Measurements from ENCODE around the gene AMMECR1L. TPM values are rescaled to one million over a fixed set of nuclear protein-coding genes. Genes with fewer than 3 reads are reported as not detected.
"Not testable (repeated sequence)": the region's sequence is repeated elsewhere in the genome, so short reads cannot be mapped to it uniquely, and the experiment has no call there.

The AMMECR1L gene
- total RNA-seq (2012; rRNA removed): 13.8 and 14.7 TPM in 2 replicates

DNA sequence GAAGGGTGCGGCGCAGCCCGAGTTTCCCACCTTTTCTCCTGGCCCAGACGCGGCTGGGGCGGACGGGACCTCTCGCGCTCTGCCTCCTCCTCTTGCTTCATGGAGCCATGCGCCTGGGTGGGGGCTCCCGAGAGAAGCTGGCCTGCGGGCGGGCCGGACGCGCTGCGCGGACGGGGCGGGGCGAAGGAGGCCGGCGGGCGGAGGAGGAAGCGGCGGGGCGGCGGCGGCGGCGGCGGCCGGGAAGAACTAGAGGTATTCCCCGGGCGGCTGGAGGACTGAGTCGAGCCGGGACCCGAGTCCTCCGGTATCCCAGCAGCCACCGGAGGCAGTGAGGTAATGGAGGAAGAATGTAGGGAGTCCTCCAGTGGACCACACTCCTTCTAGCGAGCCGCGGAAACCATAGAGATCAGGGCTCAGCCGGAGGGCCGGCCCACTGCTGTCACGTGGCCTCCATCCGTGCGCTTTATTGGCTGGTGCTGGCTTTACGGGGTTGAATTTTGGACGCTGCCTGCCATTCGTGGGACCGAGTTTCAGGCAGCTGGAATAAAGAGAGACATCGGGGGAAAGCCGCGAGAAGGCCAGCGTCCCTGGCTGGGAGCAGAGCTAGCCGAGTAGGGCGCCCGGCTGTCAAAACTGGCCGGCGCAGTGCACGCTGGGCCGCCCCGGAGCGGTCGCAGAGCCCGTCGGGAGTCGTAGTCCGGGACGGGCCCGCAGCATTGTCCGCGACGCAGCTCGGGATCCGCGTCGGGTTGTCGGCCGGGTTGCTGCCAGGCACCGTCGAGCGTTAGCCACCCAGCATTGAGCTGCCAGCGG, at the start of gene AMMECR1L:
TSS of gene AMMECR1L (minus strand) at position 177 of the 813 bp plus-strand sequence. CDS start 11,722 bp downstream, outside the sequence.
- Histone ChIP-seq H3K4me1 (ENCODE audit: control insufficient read depth, insufficient read depth, low read length) (peaks cover 21% of the 10 kb centered on the region), H3K4me3 (ENCODE audit: low read length) (peak within 1 kb of the TSS; percentile 77), H3K9ac (ENCODE audit: low read depth, low read length) (peak within 1 kb of the TSS; percentile 88), H3K36me3 (ENCODE audit: insufficient read depth, low read length) (peaks cover 23% of the 10 kb centered on the region), H3K4me2 (ENCODE audit: low read length) (peak within 1 kb of the TSS; percentile 95)
- not testable (repeated sequence) for H3K9me3 ChIP-seq (replicated peaks; ENCODE audit: low read length); H3K27me3 ChIP-seq (ENCODE audit: control insufficient read depth, insufficient read depth, low read length)

DNA sequence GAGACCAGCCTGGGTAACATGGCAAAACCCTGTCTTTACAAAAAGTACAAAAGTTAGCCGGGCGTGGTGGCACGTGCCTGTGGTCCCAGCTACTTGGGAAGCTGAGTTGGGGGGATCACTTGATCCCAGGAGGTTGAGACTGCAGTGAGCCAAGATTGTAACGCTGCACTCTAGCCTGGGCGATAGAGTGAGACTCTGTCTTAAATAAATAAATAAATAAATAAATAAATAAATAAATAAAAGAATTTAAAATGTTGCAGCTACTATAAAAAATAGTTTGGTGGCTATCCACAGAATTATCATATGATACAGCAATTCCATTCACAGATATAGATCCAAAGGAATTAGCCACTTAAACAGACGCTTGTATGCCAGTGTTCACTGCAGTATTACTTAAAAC, 49.6 kb upstream of the AMMECR1L start:
- H3K4me2 ChIP-seq (ENCODE audit: low read length): no peak overlapping the region
- no peak overlapping the region for H3K4me3 ChIP-seq (ENCODE audit: low read length)
- H3K9ac ChIP-seq (ENCODE audit: low read depth, low read length): no peak overlapping the region
- no peaks in the 10 kb centered on the region for H3K27me3 ChIP-seq (ENCODE audit: control insufficient read depth, insufficient read depth, low read length)
- no peaks in the 10 kb centered on the region for H3K9me3 ChIP-seq (replicated peaks; ENCODE audit: low read length)
- H3K4me1 ChIP-seq (ENCODE audit: control insufficient read depth, insufficient read depth, low read length): peaks cover 5% of the 10 kb centered on the region
- no peaks in the 10 kb centered on the region for H3K36me3 ChIP-seq (ENCODE audit: insufficient read depth, low read length)

DNA sequence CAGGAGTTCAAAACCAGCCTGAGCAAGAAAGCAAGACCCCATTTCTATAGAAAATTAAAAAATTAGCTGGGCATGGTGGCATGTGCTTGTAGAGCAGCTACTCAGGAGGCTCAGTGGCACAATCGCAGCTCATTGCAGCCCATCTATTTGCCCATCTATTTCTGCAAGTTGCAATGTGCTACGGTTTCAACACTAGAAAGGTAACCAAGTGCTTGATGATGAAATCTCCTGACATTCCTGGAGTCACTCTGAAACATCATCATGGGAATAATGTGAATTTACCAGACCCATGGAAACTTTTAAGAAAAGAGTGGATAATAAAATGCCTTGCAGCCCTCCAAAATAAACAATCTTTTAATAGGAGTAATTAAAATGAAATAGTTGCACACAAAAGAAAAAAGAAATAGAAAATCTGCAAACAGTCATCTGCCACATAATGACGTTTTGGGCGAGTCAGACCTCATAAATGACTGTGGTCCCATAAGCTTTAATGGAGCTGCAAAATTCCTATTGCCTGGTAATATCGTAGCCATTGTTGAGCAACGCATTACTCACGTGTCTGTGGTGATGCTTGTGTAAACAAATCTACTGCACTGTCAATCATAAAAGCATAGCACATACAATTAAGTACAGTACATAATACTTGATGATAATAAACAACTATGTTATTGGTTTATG, 46.6 kb upstream of the AMMECR1L start:
- Histone ChIP-seq H3K4me2 (ENCODE audit: low read length) (no peak overlapping the region), H3K9ac (ENCODE audit: low read depth, low read length) (no peak overlapping the region), H3K27me3 (ENCODE audit: control insufficient read depth, insufficient read depth, low read length) (no peaks in the 10 kb centered on the region), H3K9me3 (replicated peaks; ENCODE audit: low read length) (no peaks in the 10 kb centered on the region), H3K4me3 (ENCODE audit: low read length) (no peak overlapping the region), H3K4me1 (ENCODE audit: control insufficient read depth, insufficient read depth, low read length) (peaks cover 5% of the 10 kb centered on the region), H3K36me3 (ENCODE audit: insufficient read depth, low read length) (no peaks in the 10 kb centered on the region)

DNA sequence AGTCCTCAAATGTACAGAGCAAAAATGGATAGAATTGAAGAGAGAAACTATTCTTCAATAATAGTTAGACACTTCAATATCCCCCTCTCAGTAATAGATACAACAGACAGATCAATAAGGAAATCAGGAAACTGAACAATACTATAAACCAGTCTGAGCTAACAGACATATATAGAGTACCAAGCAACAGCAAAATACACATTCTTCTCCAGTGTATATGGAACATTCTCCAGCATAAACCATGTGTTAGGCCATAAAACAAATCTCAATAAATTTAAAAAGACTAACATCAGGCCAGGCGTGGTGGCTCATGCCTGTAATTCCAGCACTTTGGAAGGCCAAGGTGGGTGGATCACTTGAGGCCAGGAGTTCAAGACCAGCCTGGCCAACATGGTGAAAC, 43.7 kb upstream of the AMMECR1L start:
- H3K4me1 ChIP-seq (ENCODE audit: control insufficient read depth, insufficient read depth, low read length): peaks cover 5% of the 10 kb centered on the region
- H3K36me3 ChIP-seq (ENCODE audit: insufficient read depth, low read length): no peaks in the 10 kb centered on the region
- H3K9ac ChIP-seq (ENCODE audit: low read depth, low read length): no peak overlapping the region
- no peak overlapping the region for H3K4me3 ChIP-seq (ENCODE audit: low read length)
- H3K27me3 ChIP-seq (ENCODE audit: control insufficient read depth, insufficient read depth, low read length): peaks cover 3% of the 10 kb centered on the region
- no peaks in the 10 kb centered on the region for H3K9me3 ChIP-seq (replicated peaks; ENCODE audit: low read length)
- H3K4me2 ChIP-seq (ENCODE audit: low read length): no peak overlapping the region

DNA sequence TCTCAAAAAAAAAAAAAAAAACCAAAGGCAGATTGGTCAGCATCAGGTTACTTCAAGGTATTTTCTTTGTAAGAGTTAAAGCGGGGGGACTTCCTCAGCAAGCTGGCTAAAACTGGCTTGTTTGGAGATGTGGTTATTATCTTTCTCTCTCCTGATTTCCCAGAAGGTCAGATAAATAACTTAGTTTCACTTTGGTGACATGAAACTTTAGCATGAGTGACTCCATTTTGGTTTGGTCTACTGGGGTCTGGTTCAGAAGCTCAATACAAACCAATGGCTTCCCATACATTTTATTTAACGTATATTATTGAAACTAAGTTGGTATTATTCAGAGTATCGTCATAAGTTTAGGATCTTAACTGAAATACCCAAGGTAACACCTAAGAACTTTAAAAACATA, 41.6 kb upstream of the AMMECR1L start:
- no peak overlapping the region for H3K9ac ChIP-seq (ENCODE audit: low read depth, low read length)
- H3K9me3 ChIP-seq (replicated peaks; ENCODE audit: low read length): no peaks in the 10 kb centered on the region
- H3K4me3 ChIP-seq (ENCODE audit: low read length): no peak overlapping the region
- no peak overlapping the region for H3K4me2 ChIP-seq (ENCODE audit: low read length)
- peaks cover 5% of the 10 kb centered on the region for H3K4me1 ChIP-seq (ENCODE audit: control insufficient read depth, insufficient read depth, low read length)
- H3K36me3 ChIP-seq (ENCODE audit: insufficient read depth, low read length): no peaks in the 10 kb centered on the region
- peaks cover 3% of the 10 kb centered on the region for H3K27me3 ChIP-seq (ENCODE audit: control insufficient read depth, insufficient read depth, low read length)

DNA sequence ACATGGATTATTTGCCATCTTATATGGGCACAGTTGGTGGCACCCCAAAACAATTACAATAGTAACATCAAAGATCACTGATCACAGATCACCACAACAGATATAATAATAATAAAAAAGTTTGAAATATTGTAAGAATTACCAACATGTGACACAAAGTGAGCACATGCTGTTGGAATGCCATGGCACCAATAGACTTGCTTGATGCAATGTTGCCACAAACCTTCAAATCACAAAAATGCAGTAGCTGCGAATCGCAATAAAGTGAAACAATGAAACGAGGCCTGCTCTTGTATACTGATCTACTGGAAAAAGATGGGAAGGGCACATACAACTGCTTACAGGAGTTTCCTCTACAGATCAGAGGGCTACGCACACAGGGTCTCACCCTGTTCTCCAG, 32.2 kb upstream of the AMMECR1L start:
- Histone ChIP-seq H3K4me2 (ENCODE audit: low read length) (no peak overlapping the region), H3K36me3 (ENCODE audit: insufficient read depth, low read length) (no peaks in the 10 kb centered on the region), H3K4me1 (ENCODE audit: control insufficient read depth, insufficient read depth, low read length) (peaks cover 6% of the 10 kb centered on the region), H3K4me3 (ENCODE audit: low read length) (no peak overlapping the region), H3K9ac (ENCODE audit: low read depth, low read length) (no peak overlapping the region), H3K27me3 (ENCODE audit: control insufficient read depth, insufficient read depth, low read length) (no peaks in the 10 kb centered on the region), H3K9me3 (replicated peaks; ENCODE audit: low read length) (no peaks in the 10 kb centered on the region)

DNA sequence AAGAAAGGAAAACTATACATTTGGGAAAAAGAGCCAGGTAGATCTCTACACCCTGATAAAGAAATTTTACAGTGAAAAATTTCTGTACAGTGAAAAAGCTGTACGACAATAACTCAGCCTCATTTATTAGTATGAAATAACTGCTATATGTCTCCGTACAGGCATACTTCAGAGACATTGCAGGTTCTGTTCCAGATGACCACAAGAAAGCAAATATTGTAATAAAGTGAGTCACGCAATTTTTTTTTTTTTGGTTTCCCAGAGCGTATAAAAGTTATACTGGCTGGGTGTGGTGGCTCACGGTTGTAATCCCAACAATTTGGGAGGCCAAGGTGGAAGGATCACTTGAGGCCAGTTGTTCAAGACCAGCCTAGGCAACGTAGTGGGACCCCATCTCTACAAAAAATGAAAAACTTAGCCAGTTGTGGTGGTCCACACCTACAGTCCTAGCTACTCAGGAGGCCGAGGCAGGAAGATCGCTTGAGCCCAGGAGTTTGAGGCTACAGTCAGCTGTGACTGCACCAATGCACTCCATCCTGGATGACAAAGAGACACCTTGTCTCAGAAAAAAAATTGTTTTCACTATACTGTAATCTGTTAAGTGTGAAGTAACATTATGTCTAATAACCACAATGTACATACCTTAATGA, 28.2 kb upstream of the AMMECR1L start:
- no peak overlapping the region for H3K4me3 ChIP-seq (ENCODE audit: low read length)
- no peaks in the 10 kb centered on the region for H3K9me3 ChIP-seq (replicated peaks; ENCODE audit: low read length)
- H3K4me1 ChIP-seq (ENCODE audit: control insufficient read depth, insufficient read depth, low read length): peaks cover 6% of the 10 kb centered on the region
- H3K27me3 ChIP-seq (ENCODE audit: control insufficient read depth, insufficient read depth, low read length): peaks cover 5% of the 10 kb centered on the region
- H3K36me3 ChIP-seq (ENCODE audit: insufficient read depth, low read length): no peaks in the 10 kb centered on the region
- no peak overlapping the region for H3K9ac ChIP-seq (ENCODE audit: low read depth, low read length)
- H3K4me2 ChIP-seq (ENCODE audit: low read length): no peak overlapping the region

DNA sequence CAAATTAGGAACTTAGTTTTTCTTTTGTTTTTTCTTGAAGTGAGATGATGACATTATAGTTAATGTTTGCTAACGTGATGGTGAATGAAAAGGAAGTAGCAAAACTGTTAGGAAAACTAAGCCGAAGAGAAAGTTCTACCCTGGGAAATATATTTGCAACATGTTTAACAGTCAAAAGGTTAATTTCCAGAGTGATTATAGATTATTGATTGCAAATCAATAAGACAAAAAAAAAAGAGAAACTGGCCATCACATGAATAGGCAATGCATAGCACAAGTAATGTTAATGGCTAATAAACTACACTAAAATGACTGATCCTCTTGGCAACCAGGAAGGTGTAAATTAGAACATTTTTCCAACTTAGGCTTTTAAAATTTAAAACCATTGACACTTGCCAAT, 26.0 kb upstream of the AMMECR1L start:
- H3K9ac ChIP-seq (ENCODE audit: low read depth, low read length): no peak overlapping the region
- H3K4me2 ChIP-seq (ENCODE audit: low read length): no peak overlapping the region
- peaks cover 12% of the 10 kb centered on the region for H3K27me3 ChIP-seq (ENCODE audit: control insufficient read depth, insufficient read depth, low read length)
- H3K36me3 ChIP-seq (ENCODE audit: insufficient read depth, low read length): no peaks in the 10 kb centered on the region
- H3K4me3 ChIP-seq (ENCODE audit: low read length): no peak overlapping the region
- no peaks in the 10 kb centered on the region for H3K4me1 ChIP-seq (ENCODE audit: control insufficient read depth, insufficient read depth, low read length)
- no peaks in the 10 kb centered on the region for H3K9me3 ChIP-seq (replicated peaks; ENCODE audit: low read length)

DNA sequence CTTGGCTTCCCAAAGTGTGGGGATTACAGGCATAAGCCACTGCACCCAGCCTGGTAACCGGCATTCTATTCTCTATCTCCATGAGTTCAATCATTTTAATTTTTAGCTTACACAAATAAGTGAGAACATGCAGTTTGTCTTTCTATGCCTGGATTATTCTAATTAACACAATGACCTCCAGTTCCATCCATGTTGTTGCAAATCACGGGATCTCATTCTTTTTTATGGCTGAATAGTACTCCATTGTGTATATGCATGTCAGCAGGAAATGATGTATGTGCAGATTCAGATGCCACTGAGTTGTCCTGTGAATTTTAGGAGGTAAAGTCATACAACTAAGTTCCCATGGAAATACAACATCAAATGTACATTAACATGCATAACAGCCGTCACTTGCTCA, 24.7 kb upstream of the AMMECR1L start:
- Histone ChIP-seq H3K9ac (ENCODE audit: low read depth, low read length) (no peak overlapping the region), H3K4me1 (ENCODE audit: control insufficient read depth, insufficient read depth, low read length) (no peaks in the 10 kb centered on the region), H3K36me3 (ENCODE audit: insufficient read depth, low read length) (no peaks in the 10 kb centered on the region), H3K4me2 (ENCODE audit: low read length) (no peak overlapping the region), H3K4me3 (ENCODE audit: low read length) (no peak overlapping the region), H3K9me3 (replicated peaks; ENCODE audit: low read length) (no peaks in the 10 kb centered on the region), H3K27me3 (ENCODE audit: control insufficient read depth, insufficient read depth, low read length) (peaks cover 19% of the 10 kb centered on the region)

DNA sequence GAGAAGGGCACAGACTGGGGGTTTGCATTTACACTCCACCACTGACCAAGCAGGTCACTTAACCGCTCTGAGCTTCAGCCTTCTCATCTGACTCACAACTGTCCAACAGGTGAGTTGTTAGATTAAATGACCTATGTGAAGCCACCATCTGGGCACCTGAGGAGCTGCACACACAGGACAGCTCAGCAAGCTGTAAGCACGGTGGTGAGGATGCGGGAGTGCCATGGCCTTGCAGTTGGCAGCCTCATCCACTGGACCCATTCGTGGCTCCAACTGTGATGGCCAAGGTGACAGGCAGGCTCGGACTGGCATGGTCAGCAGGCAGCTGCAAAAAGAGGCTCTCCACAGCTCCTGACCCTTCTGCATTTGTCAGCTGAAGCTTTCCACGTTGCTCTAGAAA, 23.3 kb upstream of the AMMECR1L start:
- no peaks in the 10 kb centered on the region for H3K9me3 ChIP-seq (replicated peaks; ENCODE audit: low read length)
- no peak overlapping the region for H3K4me2 ChIP-seq (ENCODE audit: low read length)
- no peaks in the 10 kb centered on the region for H3K4me1 ChIP-seq (ENCODE audit: control insufficient read depth, insufficient read depth, low read length)
- H3K4me3 ChIP-seq (ENCODE audit: low read length): no peak overlapping the region
- no peak overlapping the region for H3K9ac ChIP-seq (ENCODE audit: low read depth, low read length)
- H3K36me3 ChIP-seq (ENCODE audit: insufficient read depth, low read length): no peaks in the 10 kb centered on the region
- H3K27me3 ChIP-seq (ENCODE audit: control insufficient read depth, insufficient read depth, low read length): peaks cover 24% of the 10 kb centered on the region

DNA sequence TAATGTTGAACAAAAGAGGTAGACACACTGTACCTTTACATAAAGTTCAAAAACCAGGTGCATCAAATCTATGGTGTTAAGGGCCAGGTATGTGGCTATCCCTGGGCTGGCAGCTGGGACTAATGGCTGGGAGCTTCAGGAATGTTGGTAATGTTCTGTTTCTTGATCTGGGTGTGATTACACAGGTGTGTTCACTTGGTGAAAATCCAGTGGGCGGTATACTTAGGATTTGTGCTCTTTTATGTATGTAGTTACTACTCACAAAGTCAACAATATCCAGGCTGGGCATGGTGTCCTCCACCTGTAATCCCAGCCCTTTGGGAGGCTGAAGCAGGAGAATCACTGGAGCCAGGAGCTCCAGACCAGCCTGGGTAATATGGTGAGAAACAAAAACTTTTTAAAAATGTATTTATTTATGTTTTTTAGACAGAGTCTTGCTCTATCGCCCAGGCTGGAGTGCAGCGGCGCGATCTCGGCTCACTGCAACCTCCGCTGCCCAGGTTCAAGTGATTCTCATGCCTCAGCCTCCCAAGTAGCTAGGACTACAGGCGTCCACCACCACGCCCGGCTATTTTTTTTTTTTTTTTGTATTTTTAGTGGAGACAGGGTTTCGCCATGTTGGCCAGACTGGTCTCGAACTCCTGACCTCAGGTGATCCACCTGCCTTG, 22.1 kb upstream of the AMMECR1L start:
- not testable (repeated sequence) for H3K4me1 ChIP-seq (ENCODE audit: control insufficient read depth, insufficient read depth, low read length); H3K9me3 ChIP-seq (replicated peaks; ENCODE audit: low read length); H3K36me3 ChIP-seq (ENCODE audit: insufficient read depth, low read length); H3K4me2 ChIP-seq (ENCODE audit: low read length); H3K9ac ChIP-seq (ENCODE audit: low read depth, low read length); H3K4me3 ChIP-seq (ENCODE audit: low read length)
- H3K27me3 ChIP-seq (ENCODE audit: control insufficient read depth, insufficient read depth, low read length): peaks cover 24% of the 10 kb centered on the region

All from skeletal muscle satellite cell (primary cell).